Measurements from ENCODE around the gene C11orf16. TPM values are rescaled to one million over a fixed set of nuclear protein-coding genes. Genes with fewer than 3 reads are reported as not detected.

Gene C11orf16
- total and polyA plus RNA-seq, 9 of the 15 experiments (the other 6 are each of a cell fraction or from before 2014, with no cell fraction given) = not detected

GRCh38 chr11:8913961-8914660 lies 18.6 kb downstream of the C11orf16 start (continued):
- TF ChIP-seq KLF6 (CRISPR knock-in tag; IDR thresholded peaks at IDR 0.05; ENCODE audit: borderline replicate concordance) (no peak), COPS2 (conservative IDR thresholded peaks at IDR 0.05) (no peak), SETDB1 (IDR thresholded peaks at IDR 0.05; ENCODE audit: low read length) (no peak), CEBPB (tag; IDR thresholded peaks at IDR 0.05) (no peak), ZNF445 (CRISPR knock-in tag; IDR thresholded peaks at IDR 0.05; ENCODE audit: low read depth) (no peak), ZNF165 (CRISPR knock-in tag; IDR thresholded peaks at IDR 0.05; ENCODE audit: borderline replicate concordance) (no peak), ETV5 (CRISPR knock-in tag; IDR thresholded peaks at IDR 0.05; ENCODE audit: low read depth) (no peak), KDM4B (IDR thresholded peaks at IDR 0.05; ENCODE audit: borderline replicate concordance in 2 of 2, low read depth in 1 of 2) (no peak), ZNF384 (IDR thresholded peaks at IDR 0.05; ENCODE audit: low read depth, low read length) (no peak), MLX (CRISPR knock-in tag; conservative IDR thresholded peaks at IDR 0.05) (no peak), NFIX (CRISPR knock-in tag; IDR thresholded peaks at IDR 0.05; ENCODE audit: low read depth) (no peak), LEF1 (IDR thresholded peaks at IDR 0.05) (no peak), FOXO4 (CRISPR knock-in tag; IDR thresholded peaks at IDR 0.05) (no peak), HMGXB4 (CRISPR knock-in tag; IDR thresholded peaks at IDR 0.05) (no peak), CUX1 (CRISPR knock-in tag; IDR thresholded peaks at IDR 0.05) (no peak), ZBTB1 (CRISPR knock-in tag; IDR thresholded peaks at IDR 0.05; ENCODE audit: borderline replicate concordance, low read depth) (no peak), YY1 (IDR thresholded peaks at IDR 0.05; ENCODE audit: borderline replicate concordance in 1 of 3, control insufficient read depth in 1 of 3, extremely low read depth in 1 of 3, insufficient read depth in 3 of 3, insufficient read length in 1 of 3, insufficient replicate concordance in 2 of 3, low read depth in 1 of 3, low read length in 2 of 3) (no peak)

Data from K562 (cell line).